ENCODE results near the gene ANKRD16.

The ANKRD16 gene

GRCh38 chr10:5818048-5818331, 71.7 kb downstream of the ANKRD16 start:
- TF ChIP-seq POLR2AphosphoS5 (IDR thresholded peaks at IDR 0.05; ENCODE audit: low read depth, low read length): no peak

- TF ChIP-seq POLR2AphosphoS5 (IDR thresholded peaks at IDR 0.05; ENCODE audit: low read depth, low read length) (no peak), SIN3A (IDR thresholded peaks at IDR 0.05; ENCODE audit: borderline replicate concordance, insufficient read depth, low read length) (no peak), TAF1 (IDR thresholded peaks at IDR 0.05; ENCODE audit: borderline replicate concordance, insufficient read depth, low read length) (no peak), REST (IDR thresholded peaks at IDR 0.05; ENCODE audit: insufficient read depth in 1 of 2, low read depth in 2 of 2, low read length in 2 of 2) (no peak), FOXP2 (optimal IDR thresholded peaks at IDR 0.05; ENCODE audit: borderline replicate concordance, extremely low read depth, extremely low read length, insufficient read depth) (no peak)
These were observed 72.2 kb downstream of the ANKRD16 start for GRCh38 chr10:5817322-5818047.

GRCh38 chr10:5816170-5816569, 73.5 kb downstream of the ANKRD16 start:
- TF ChIP-seq SIN3A (IDR thresholded peaks at IDR 0.05; ENCODE audit: borderline replicate concordance, insufficient read depth, low read length): no peak
- no peak for TF ChIP-seq FOXP2 (optimal IDR thresholded peaks at IDR 0.05; ENCODE audit: borderline replicate concordance, extremely low read depth, extremely low read length, insufficient read depth)
- TF ChIP-seq TAF1 (IDR thresholded peaks at IDR 0.05; ENCODE audit: borderline replicate concordance, insufficient read depth, low read length): no peak
- TF ChIP-seq REST (IDR thresholded peaks at IDR 0.05; ENCODE audit: insufficient read depth in 1 of 2, low read depth in 2 of 2, low read length in 2 of 2): no peak
- TF ChIP-seq POLR2AphosphoS5 (IDR thresholded peaks at IDR 0.05; ENCODE audit: low read depth, low read length): no peak

GRCh38 chr10:5814110-5815107, 75.3 kb downstream of the ANKRD16 start:
- TF ChIP-seq FOXP2 (optimal IDR thresholded peaks at IDR 0.05; ENCODE audit: borderline replicate concordance, extremely low read depth, extremely low read length, insufficient read depth) (no peak), POLR2AphosphoS5 (IDR thresholded peaks at IDR 0.05; ENCODE audit: low read depth, low read length) (no peak), REST (IDR thresholded peaks at IDR 0.05; ENCODE audit: insufficient read depth in 1 of 2, low read depth in 2 of 2, low read length in 2 of 2) (no peak), TAF1 (IDR thresholded peaks at IDR 0.05; ENCODE audit: borderline replicate concordance, insufficient read depth, low read length) (no peak), SIN3A (IDR thresholded peaks at IDR 0.05; ENCODE audit: borderline replicate concordance, insufficient read depth, low read length) (no peak)

- peak; percentile 96 for TF ChIP-seq POLR2AphosphoS5 (IDR thresholded peaks at IDR 0.05; ENCODE audit: low read depth, low read length)
- peak; percentile 21 for TF ChIP-seq FOXP2 (optimal IDR thresholded peaks at IDR 0.05; ENCODE audit: borderline replicate concordance, extremely low read depth, extremely low read length, insufficient read depth)
- TF ChIP-seq TAF1 (IDR thresholded peaks at IDR 0.05; ENCODE audit: borderline replicate concordance, insufficient read depth, low read length): peak; percentile 93
- peak in 1 of 2 experiments; percentile 49; a peak in 1 of 4 replicates for TF ChIP-seq REST (IDR thresholded peaks at IDR 0.05; ENCODE audit: insufficient read depth in 1 of 2, low read depth in 2 of 2, low read length in 2 of 2)
- peak; percentile 7; the same call in 1 of the 2 replicates for TF ChIP-seq SIN3A (IDR thresholded peaks at IDR 0.05; ENCODE audit: borderline replicate concordance, insufficient read depth, low read length)
These were observed 76.2 kb downstream of the ANKRD16 start, which contains the start of gene GDI2 for GRCh38 chr10:5813341-5814109. TSS of gene GDI2 (minus strand) at chr10:5813434. CDS start at chr10:5813258, 176 bp downstream.
